Glutamatergic neuron (in vitro differentiated cells): Measurements from ENCODE around the gene SESN2. TPM values are rescaled to one million over a fixed set of nuclear protein-coding genes. Genes with fewer than 3 reads are reported as not detected.

Experiments
- DNase-seq: peaks from one replicate; pipeline ENCODE4 v3.0.0; 2022
- H3K27ac Mint-ChIP-seq: one replicate; pipeline ENCODE4 v1.8.0; 2020; ENCODE audit warnings: mild to moderate bottlenecking, mixed read lengths, inconsistent platforms; ENCODE audit not compliant: unreplicated experiment
- H3K27me3 Mint-ChIP-seq: one replicate; pipeline ENCODE4 v1.8.0; 2020; ENCODE audit warnings: mild to moderate bottlenecking, moderate library complexity, mixed read lengths, inconsistent platforms; ENCODE audit not compliant: unreplicated experiment
- H3K36me3 Mint-ChIP-seq: one replicate; pipeline ENCODE4 v1.8.0; 2020; ENCODE audit warnings: mild to moderate bottlenecking, mixed read lengths, inconsistent platforms; ENCODE audit not compliant: unreplicated experiment
- H3K4me1 Mint-ChIP-seq: one replicate; pipeline ENCODE4 v1.8.0; 2020; ENCODE audit warnings: mild to moderate bottlenecking, low read depth, mixed read lengths, inconsistent platforms; ENCODE audit not compliant: unreplicated experiment
- H3K4me3 Mint-ChIP-seq: one replicate; pipeline ENCODE4 v1.8.0; 2020; ENCODE audit warnings: mild to moderate bottlenecking, mixed read lengths, inconsistent platforms; ENCODE audit not compliant: unreplicated experiment
- H3K9me3 Mint-ChIP-seq: one replicate; pipeline ENCODE4 v1.8.0; 2020; ENCODE audit warnings: mild to moderate bottlenecking, moderate library complexity, mixed read lengths, inconsistent platforms; ENCODE audit not compliant: unreplicated experiment
- CTCF ChIP-seq: fragments of 200-600 bp; sonication (generic); IDR thresholded peaks from one replicate; pipeline ENCODE4 v1.5.0; 2021; ENCODE audit not compliant: partially characterized antibody, unreplicated experiment
- total RNA-seq: library from RNA; stranded (reverse); fragmentation: NEBNext Ultra II Directional; extraction: Animal tissue kit (Norgen Biotek cat#: 25700); gene quantifications from one replicate; pipeline ENCODE4 v1.2.1, GENCODE V29; 2021; ENCODE audit not compliant: unreplicated experiment

Gene SESN2
- total RNA-seq, 1 donor from 2014 or later, result 57.2 TPM

- H3K27ac Mint-ChIP-seq, result peak overlapping the region; percentile 41
- H3K9me3 Mint-ChIP-seq, result no peaks in the 10 kb centered on the region
- H3K4me3 Mint-ChIP-seq, result peak overlapping the region; percentile 79
- H3K27me3 Mint-ChIP-seq, result no peaks in the 10 kb centered on the region
- H3K4me1 Mint-ChIP-seq, result peaks cover 12% of the 10 kb centered on the region
- no peak for DNase-seq
- TF ChIP-seq CTCF, result no peak
- H3K36me3 Mint-ChIP-seq, result no peaks in the 10 kb centered on the region
Observed at GRCh38 chr1:28246427-28246832, 12.9 kb upstream of the SESN2 start.

- no peak for TF ChIP-seq CTCF
- no peaks in the 10 kb centered on the region for H3K9me3 Mint-ChIP-seq
- H3K27me3 Mint-ChIP-seq, result no peaks in the 10 kb centered on the region
- peak overlapping the region; percentile 79 for H3K4me3 Mint-ChIP-seq
- no peaks in the 10 kb centered on the region for H3K36me3 Mint-ChIP-seq
- peak overlapping the region; percentile 18 for H3K27ac Mint-ChIP-seq
- peaks cover 12% of the 10 kb centered on the region for H3K4me1 Mint-ChIP-seq
- no peak for DNase-seq
Observed at GRCh38 chr1:28247612-28248272, 11.6 kb upstream of the SESN2 start.

- H3K27ac Mint-ChIP-seq, result peak overlapping the region; percentile 60
- peak; percentile 94 for TF ChIP-seq CTCF
- peak overlapping the region; percentile 80 for H3K4me3 Mint-ChIP-seq
- peak; percentile 81 for DNase-seq
- H3K9me3 Mint-ChIP-seq, result no peaks in the 10 kb centered on the region
- no peaks in the 10 kb centered on the region for H3K36me3 Mint-ChIP-seq
- H3K4me1 Mint-ChIP-seq, result peaks cover 12% of the 10 kb centered on the region
- H3K27me3 Mint-ChIP-seq, result no peaks in the 10 kb centered on the region
Observed at GRCh38 chr1:28248273-28249012, 10.9 kb upstream of the SESN2 start.

- Mint-ChIP-seq H3K36me3 (no peaks in the 10 kb centered on the region), H3K9me3 (no peaks in the 10 kb centered on the region), H3K4me1 (peaks cover 12% of the 10 kb centered on the region), H3K27ac (no peak overlapping the region), H3K27me3 (no peaks in the 10 kb centered on the region), H3K4me3 (peak overlapping the region; percentile 80)
- TF ChIP-seq CTCF, result no peak
- DNase-seq, result no peak
Observed at GRCh38 chr1:28249013-28249865, 10.1 kb upstream of the SESN2 start.
